SK-N-DZ (cell line): Measurements from ENCODE around the gene NR6A1.
"Not testable (repeated sequence)": the region's sequence is repeated elsewhere in the genome, so short reads cannot be mapped to it uniquely, and the experiment has no call there.

Source experiments
- DNase-seq: peaks from one replicate; pipeline ENCODE4 v3.0.0-alpha.2; 2015; ENCODE audit warnings: low spot score

Gene NR6A1

DNA sequence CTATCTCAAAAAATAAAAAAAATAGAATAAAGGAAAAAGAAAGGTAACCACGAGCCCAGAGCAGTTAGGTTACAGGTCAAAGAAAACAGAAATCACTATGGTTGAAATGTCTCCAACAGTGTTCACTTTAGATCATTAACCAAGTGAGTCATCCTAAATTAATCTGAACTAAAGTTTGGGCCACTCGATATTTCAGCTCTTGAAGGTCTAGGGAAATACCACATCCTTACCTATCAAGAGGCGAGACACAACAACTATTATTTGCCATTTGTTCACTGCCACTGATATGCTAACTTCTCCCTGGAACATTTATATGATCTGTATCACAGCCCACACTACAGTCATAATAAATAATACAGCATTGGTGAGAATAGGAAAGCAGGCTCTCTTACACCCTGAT lies 152.6 kb downstream of the NR6A1 start:
- no peak for DNase-seq

DNA sequence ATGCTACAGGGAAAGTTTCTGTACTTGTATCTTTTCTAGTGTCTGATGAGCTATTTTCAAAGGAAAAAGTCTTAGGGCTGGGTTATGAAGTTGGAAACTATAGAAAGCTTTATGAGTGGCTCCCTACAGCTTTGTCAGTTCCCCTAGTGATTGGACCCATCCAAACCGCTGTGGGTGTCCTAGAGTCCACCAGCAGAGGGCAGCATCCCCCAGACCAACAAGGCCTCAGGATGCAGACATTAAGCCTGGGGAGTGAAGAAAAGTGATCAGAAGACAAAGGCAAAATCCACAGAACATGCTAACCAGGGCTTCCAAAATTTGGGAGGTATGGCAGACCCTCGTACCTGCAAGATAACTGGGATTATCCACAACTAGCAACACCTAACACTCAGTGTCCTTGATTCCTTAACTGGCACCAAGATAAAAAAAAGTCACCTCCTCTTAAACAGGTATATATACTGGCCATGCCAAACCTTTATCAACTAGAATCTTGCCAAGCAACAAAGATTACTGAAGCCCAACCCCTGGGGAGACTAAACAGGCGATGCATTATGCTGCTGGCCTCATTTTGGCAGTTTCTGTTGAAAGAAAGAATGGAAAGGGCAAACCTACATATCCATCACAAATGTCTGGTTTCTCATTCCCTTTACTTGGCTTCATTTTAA lies 153.5 kb downstream of the NR6A1 start:
- DNase-seq = peak; percentile 73

DNA sequence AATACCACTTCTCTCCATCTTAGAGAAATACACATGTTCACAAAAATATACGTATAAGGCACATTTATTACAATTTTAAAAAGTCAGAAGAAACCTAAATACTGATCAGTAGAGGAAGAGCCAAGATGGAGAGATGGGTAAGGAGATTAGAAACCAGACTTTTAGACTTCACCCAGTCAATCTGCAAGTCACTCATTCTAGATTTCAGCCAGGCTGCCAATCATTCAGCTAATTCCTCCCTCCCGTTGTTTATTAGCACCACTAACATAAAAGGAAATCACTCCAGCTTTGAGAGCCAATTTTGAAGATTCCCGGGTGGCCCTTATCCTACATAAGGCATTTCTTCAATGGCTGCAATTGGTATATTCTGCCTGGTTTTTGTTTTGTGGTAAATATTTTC lies 154.2 kb downstream of the NR6A1 start:
- no peak for DNase-seq

DNA sequence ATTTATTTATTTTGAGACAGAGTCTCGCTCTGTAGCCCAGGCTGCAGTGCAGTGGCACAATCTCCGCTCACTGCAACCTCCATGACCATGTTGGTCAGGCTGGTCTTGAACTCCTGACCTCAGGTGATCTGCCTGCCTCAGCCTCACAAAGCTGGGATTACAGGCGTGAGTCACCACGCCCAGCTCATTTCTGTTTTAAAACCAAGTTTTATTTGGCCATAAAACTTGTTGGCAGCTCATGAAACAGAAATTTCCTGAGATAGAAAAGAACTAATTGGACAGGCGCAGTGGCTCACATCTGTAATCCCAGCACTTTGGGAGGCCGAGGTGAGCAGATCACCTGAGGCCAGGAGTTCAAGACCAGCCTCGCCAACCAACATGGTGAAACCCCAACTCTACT lies 155.3 kb downstream of the NR6A1 start:
- not testable (repeated sequence) for DNase-seq

DNA sequence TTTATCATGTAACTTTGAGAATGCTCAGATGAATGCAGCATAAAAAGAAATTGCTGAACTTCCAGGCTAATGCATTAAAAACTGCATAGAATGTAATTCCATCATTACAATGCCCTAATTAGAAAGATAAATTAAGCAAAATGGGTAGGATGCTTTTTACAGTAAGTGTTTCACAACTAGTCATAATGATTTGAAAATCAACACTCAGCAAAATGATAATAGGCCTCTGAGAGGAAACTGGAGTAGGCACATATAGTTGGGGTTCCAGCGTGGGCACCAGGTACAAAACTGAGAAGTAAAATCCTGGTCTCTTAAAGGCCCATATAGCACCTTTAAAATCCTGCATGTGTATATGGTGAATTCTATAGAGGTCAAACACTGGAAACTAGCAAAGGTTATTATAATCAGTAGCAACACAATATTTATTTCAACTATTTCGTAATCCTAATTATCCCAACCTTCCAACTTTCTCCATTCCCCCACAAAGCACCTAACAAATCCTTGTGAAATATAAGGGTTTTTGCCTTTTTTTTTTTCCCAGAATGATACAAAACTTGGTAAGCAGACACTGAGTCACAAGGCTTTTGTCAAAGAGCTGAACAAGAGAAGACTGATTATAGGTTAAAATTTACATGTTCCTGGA lies 155.9 kb downstream of the NR6A1 start:
- no peak for DNase-seq

DNA sequence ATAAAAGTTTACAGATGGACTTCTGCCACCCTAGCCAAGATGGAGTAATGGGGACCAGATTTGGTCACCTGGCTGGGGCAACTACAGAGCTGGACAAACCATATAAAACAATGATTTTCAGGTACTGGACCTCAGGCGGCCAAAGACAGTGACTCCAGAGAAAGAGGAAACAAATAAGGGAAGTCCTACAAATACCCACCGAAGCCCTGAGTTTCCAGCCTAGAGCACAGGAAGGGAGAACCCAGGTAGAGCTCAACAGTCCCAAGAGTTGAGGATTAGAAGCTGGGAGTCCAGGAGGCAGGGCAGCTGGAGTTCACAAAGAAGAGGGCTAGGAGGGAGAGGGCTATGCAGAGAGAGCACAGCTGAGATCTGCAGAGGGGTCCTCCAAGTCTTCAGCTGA lies 157.3 kb downstream of the NR6A1 start:
- DNase-seq = no peak

DNA sequence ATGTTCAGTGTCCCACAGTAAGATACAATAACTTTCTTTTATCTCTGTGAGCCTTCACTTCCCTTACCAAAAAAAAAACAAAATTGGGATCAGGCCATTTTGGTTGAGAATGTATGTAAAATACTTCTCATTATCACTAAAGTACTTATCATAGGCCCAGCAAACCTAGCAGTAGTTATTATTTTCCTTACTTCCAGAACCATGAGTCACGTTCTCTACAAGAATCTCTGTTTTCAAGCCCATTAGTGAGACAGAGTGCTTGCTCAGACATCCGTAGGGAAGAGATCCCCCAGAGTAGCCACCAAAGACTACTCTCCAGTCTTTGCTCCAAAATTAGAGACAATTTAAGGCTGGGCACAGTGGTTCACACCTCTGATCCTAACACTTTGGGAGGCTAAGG lies 160.0 kb downstream of the NR6A1 start:
- DNase-seq = no peak

DNA sequence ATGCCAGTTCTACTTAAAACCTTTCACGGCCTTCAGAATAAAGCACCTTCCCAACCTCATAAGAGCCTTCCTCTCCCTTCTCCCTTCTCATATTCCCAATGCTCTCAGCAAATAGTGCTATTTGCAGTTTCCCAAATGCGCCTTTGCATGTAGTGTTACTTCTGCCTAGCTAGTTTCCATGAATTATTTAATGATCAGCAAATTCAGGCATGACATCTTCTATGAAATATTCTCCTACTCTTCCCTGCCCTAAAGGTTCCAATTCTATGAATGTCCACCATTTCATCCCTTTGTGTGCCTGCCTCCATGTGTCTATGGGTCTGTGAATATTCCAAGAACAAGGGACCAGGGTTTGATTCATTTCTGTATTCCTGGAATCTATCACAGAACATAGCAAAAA lies 165.1 kb downstream of the NR6A1 start:
- DNase-seq = no peak

DNA sequence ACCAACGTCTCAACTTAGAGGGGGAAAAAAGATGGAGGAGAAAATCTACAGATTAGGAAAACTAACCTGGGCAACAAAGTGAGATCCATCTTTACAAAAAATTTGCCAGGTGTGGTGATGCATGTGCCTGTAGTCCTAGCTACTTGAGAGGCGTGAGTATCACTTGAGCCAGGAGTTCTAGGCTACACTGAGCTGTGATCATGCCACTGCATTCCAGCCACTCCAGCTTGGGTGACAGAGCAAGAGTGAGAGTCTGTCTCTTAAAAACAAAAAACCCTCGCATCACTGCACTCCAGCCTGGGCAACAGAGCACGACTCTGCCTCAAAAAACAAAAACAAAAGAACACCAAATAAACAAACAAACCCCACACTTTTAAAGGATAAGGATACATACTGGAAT lies 165.9 kb downstream of the NR6A1 start:
- no peak for DNase-seq

DNA sequence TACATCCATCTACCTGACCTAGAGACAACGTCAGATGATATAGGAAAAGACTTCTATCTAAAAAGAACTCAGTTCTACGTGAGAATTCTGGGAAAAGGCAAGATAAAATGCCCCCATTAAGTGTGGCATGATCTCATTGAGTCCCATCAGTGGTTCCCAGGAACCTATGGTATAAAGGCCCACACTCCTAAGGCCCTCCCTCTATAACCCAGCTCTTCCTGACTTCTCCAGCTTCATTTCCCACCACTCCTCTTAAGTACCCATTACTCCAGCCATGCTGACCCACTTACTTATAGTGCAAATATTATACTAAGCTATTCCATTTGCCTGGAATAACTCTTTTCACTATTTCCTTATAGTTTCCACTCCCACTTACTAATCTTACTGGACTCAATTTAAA lies 168.5 kb downstream of the NR6A1 start:
- no peak for DNase-seq

DNA sequence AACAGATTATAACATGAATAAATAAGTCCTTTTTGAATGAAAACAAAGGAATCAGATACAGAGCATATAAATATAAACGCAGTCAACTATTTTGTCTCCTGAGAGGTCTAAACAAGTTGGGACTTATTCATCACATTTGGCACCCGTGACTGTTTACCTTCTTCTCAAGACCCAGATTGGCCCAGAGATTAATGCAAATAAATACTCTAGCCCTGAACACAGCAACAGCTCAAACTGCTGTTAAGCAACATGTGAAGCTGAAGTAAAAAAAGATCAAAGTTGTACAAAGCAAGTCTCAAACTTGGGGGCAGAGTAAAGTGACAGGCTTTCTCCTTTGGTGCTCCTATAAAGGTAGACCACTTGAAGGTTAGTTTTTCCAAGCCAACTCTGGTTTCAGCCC lies 168.9 kb downstream of the NR6A1 start:
- no peak for DNase-seq

DNA sequence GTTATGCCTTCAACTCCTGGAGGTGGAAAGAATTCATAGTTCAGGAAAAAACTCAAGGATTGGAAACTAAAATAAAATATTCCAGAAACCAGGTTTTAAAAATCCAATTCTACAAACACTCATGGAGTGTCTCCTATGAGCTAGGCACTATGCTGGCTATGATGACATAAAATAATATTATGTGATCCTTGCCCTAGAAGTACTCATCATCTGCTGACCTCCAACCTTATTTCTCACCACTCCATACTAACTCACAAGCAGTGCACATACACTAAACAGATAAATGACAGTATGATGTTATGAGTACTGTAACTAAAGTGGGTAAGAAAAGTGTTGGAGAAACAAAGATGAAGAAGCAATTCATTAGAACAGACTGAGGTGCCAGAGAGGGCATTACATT lies 170.7 kb downstream of the NR6A1 start:
- DNase-seq = no peak

DNA sequence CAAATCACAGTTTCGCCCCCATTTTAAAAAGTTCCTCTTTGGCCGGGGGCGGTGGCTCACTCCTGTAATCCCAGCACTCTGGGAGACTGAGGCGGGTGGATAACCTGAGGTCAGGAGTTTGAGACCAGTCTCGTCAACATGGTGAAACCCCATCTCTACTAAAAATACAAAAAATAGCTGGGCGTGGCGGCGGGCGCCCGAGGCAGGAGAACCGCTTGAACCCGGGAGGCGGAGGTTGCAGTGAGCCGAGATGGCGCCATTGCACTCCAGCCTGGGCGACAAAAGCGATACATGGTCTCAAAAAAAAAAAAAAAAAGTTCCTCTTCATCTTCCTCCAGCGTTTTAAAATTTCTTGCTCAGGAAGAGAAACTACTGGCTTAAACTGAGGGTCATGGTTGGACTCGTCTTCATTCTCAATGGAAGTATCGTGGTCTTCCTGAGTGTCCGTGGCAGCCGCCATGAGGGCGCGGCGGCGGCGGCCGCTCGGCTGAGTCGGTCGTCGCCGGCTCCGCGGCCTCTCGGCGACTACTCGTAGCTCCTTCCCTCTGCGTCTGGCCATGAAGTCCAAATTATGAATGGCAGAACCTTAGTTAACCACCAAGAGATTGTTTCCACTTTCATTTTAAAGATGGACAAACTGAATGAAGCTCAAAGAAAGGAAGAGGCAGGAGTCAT lies 171.9 kb downstream of the NR6A1 start:
- no peak for DNase-seq

DNA sequence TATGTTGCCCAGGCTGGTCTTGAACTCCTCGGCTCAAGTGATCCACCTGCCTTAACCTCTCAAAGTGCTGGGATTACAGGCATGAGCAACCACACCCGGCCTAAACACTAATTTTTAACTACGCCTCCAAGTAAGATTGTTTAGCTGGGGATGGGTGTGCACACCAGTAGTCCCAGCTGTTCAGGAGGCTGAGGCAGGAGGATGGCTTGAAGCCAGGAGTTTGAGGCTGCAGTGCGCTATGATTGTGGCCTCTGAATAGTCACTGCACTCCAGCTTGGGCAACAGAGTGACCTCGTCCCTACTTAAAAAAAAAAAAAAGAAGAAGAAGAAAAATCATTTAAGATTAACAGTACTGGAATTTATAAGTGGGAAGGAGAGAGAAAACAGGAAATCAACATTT lies 173.1 kb downstream of the NR6A1 start:
- DNase-seq = no peak

DNA sequence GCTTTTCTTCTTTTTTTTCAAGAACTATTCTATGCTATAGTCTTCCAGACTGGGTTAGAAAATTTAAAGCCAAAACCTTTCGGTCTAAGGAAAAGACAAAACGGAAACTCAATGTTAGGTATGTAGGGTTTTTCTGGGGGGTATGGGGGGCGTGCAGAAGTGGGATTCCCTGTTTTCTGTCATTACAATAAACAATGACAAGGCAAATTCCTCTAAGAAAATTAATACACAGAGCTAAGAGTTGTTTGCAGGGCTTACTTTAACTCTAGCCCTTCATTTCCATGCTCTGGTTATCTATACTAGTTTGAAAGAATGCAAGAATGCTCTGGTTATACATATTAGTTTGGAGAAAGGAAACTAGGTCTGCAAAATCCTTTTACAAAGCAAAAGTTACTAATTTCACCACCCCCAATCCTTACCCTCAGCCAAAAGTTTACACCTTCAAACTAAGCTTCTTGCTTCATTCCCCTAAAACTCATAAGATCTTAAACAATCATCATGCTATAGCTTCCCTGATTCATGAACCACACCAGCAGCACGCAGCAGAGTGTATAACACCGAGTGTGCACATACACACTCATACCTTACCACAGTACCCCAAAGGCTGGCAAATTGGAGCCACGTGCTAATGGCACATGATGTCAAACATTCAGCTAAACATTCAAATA lies 174.8 kb downstream of the NR6A1 start:
- DNase-seq = no peak

DNA sequence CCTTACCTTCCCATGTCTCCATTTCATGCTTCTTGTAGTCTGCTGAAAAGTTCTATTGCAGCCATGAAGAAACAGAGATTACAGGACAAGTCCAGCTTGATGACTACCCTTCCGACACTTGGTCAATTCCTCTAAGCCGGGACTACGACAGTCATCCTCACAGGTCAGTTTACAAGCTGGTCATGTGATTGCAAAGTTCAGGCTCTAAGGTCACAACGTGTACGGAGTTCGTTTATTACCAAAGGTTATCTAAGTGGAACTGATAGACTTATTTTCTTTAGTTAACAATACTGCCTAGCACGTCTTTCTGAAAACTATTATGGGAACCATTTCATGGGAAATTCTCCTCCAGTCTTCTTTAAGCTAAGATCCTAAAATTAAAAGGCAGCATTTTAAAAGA lies 175.4 kb downstream of the NR6A1 start:
- DNase-seq = no peak

DNA sequence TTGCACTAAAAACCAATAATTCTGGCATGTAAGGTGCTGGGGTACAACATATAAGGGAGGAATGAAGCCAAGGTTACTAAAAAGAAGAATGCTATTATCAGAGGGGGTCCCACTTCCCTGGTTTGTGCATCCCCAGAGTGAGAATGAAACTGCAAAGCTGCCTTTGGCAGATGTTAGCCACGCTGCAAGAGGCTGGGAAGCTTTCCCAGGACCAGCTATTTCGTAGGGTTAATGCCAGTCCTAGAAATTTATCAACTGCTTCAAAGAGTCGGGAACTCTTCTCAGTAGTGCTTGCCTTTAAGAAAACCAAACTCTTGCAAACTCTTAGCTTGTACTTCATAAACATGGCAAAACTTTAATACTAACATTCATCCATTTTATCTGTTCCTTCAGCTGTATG lies 176.4 kb downstream of the NR6A1 start:
- no peak for DNase-seq

DNA sequence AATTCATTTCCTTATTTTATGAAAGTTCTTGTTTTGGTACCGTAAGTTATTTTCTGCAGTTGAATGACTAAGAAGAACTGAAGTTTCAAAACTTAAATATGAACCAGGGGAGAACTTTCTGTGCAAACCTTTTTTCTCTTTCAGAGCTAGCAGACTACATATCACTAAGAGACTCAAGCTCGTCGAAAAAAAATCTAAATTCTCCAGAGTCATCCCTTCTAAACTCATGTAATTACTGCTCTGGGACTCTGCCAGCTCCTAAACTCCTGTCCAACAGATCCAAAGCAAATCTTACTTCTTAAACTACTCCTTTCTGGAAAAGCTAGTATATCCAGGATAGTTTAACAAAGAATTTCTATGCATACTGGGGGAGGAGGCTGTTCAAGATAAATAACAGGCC lies 176.9 kb downstream of the NR6A1 start:
- DNase-seq = no peak

DNA sequence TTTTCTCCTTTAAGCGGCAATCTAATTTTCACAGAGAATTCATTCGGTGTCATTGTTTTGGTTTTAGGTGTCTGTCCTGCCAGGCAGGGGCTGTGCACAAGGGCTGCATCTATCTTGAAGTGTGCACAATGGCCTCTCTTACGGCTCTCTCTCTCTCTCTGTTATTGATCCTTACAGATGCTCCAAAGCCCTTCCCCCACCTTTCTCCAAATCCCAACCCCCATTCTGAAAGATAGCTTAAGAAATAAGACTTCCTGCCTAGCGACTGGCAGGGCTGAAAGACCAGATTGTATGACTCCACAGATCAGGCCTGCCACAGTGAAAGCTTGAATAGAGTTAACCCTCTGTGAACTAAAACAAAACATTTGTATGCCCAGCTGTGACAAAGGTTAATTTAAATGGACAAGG lies 177.5 kb downstream of the NR6A1 start:
- DNase-seq = peak; percentile 8

DNA sequence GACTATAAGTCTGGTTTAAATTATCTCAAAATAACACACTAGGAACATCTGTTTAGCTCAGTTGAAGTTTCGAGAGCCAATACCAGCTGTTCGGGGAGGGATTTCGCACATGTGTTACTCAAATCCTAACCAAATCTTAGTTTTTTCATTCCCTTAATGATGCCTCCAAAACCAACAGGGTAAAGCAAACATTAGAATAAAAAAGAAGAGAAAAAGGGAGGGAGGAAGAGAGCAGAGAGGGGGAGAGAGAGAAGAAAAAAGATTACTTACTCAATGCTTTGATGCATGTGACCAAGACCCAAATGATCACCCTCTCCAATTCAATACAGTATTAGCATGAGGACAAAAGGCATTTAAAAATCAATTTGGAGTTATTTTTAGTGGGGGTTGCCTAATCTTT lies 177.9 kb downstream of the NR6A1 start:
- DNase-seq = no peak

DNA sequence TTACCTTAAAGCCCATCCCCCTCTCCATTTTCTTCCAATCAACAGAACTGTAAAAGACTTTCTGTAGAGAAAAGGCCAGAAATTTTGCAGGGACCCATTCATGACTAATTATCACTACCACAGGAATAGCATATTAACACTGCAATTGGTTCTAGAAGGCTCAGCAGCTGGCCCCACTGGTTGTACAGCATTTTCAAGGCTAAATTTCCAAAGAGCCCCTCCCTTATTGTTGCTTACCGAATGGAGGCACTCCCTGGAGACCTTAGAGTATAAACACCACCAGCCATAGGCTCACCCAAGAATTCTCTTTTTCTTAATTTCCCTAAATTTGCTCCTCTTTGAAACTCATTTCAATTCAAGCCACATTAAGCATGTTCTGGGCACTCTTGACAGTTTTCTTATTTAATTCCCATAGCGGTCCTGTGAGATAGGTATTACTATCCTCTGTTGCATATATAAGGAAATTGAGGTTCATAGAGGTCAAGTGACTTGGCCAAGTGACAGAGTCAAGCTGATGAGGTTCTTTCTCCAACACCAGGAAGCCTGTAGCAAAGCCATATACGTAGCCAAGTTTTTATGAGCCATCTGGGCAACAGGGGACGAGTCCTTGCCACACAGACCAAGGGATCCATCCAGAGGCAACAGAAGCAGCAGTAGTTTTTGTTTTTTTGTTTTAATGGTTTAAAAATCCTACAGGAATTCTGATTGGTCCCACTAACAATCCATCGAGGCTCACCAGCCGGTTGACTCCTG lies 180.0 kb downstream of the NR6A1 start:
- no peak for DNase-seq

DNA sequence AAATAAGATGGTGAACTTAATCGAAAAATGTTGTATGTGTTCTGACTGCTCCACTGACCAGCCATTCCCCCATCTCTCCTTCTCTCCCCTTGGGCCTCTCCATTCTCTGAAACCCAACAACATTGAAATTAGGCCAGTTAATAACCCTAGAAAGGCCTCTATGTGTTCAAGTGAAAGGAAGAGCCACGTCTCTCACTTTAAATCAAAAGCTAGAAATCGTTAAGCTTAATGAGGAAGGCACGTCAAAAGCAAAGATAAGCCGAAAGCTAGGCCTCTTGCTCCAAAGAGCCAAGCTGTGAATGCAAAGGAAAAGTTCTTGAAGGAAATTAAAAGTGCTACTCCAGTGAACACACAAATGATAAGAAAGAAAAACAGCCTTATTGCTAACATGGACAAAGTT lies 186.5 kb downstream of the NR6A1 start:
- DNase-seq = no peak
